Measurements from ENCODE around the gene NTM. TPM values are rescaled to one million over a fixed set of nuclear protein-coding genes. Genes with fewer than 3 reads are reported as not detected.

The NTM gene
- total RNA-seq, 1 donor = 52.2 TPM

- no peak overlapping the region for H3K4me3 ChIP-seq (ENCODE audit: low read depth, low read length)
- no peak for DNase-seq (ENCODE audit: low read depth)
- no peak for TF ChIP-seq CTCF (IDR thresholded peaks at IDR 0.05; ENCODE audit: insufficient read depth, low read length)
These were observed 165.7 kb downstream of the NTM start for GRCh38 chr11:131536159-131536558.

GRCh38 chr11:131537196-131537595, 166.8 kb downstream of the NTM start:
- no peak for TF ChIP-seq CTCF (IDR thresholded peaks at IDR 0.05; ENCODE audit: insufficient read depth, low read length)
- H3K4me3 ChIP-seq (ENCODE audit: low read depth, low read length) = no peak overlapping the region
- DNase-seq (ENCODE audit: low read depth) = no peak

- TF ChIP-seq CTCF (IDR thresholded peaks at IDR 0.05; ENCODE audit: insufficient read depth, low read length) = no peak
- no peak overlapping the region for H3K4me3 ChIP-seq (ENCODE audit: low read depth, low read length)
- DNase-seq (ENCODE audit: low read depth) = no peak
These were observed 167.3 kb downstream of the NTM start for GRCh38 chr11:131537748-131538147.

- TF ChIP-seq CTCF (IDR thresholded peaks at IDR 0.05; ENCODE audit: insufficient read depth, low read length) = no peak
- DNase-seq (ENCODE audit: low read depth) = no peak
- no peak overlapping the region for H3K4me3 ChIP-seq (ENCODE audit: low read depth, low read length)
These were observed 167.9 kb downstream of the NTM start for GRCh38 chr11:131538322-131538721.

GRCh38 chr11:131540676-131541075, 170.3 kb downstream of the NTM start:
- TF ChIP-seq CTCF (IDR thresholded peaks at IDR 0.05; ENCODE audit: insufficient read depth, low read length) = no peak
- DNase-seq (ENCODE audit: low read depth) = no peak

GRCh38 chr11:131543389-131544025, 173.1 kb downstream of the NTM start:
- no peak for TF ChIP-seq CTCF (IDR thresholded peaks at IDR 0.05; ENCODE audit: insufficient read depth, low read length)
- H3K4me3 ChIP-seq (ENCODE audit: low read depth, low read length) = no peak overlapping the region
- DNase-seq (ENCODE audit: low read depth) = no peak

More at GRCh38 chr11:131540676-131541075, 170.3 kb downstream of the NTM start:
- H3K4me3 ChIP-seq (ENCODE audit: low read depth, low read length) = no peak overlapping the region

GRCh38 chr11:131544591-131544990, 174.2 kb downstream of the NTM start:
- H3K4me3 ChIP-seq (ENCODE audit: low read depth, low read length) = no peak overlapping the region
- no peak for TF ChIP-seq CTCF (IDR thresholded peaks at IDR 0.05; ENCODE audit: insufficient read depth, low read length)
- no peak for DNase-seq (ENCODE audit: low read depth)

Measured in fibroblast of the aortic adventitia (primary cell).